Activated CD8-positive, alpha-beta memory T cell treated with anti-CD3 and anti-CD28 coated beads for 24 hours (primary cell): Measurements from ENCODE around the gene EPB41L2.

Experiments used
- DNase-seq: peaks from one replicate; pipeline ENCODE4 v3.0.0-alpha.2; 2020

The EPB41L2 gene

DNA sequence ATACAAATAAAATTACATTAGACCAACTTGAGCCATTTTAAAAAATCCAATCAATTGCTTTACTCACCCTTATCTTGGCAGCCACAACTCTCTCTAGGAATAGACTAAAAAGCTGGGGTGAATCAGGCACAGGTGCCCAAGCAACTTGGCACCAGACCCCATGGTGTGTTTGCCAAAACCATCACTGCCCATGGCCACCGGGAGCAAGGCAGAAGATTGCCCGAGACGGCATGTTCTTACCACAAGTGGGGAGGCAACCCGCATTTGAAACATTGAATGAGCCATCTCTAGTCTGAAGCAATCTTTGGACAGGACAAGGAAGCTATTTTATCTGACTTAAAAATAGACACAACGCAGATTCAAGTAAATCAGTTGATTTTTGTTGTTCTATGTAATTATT lies 166.8 kb downstream of the EPB41L2 start:
- no peak for DNase-seq

DNA sequence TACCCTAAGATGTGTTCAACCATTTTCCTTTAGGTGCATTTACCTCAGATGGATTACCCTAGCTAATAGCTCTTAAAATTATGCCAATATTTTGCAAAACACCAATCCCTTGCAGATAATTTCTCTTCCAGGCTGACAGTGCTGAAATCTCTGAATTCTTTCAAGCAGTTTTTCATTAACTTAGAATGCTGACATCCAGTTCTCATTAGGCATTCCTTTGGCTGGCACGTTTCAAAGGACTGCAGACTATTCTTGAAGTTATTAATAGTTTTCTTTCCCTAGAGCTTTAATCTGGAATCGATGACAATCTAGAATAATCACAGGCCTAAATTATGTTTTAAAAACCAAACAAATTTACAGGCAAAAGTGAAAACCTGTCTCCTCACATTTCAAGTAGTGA lies 167.5 kb downstream of the EPB41L2 start:
- DNase-seq, result no peak

DNA sequence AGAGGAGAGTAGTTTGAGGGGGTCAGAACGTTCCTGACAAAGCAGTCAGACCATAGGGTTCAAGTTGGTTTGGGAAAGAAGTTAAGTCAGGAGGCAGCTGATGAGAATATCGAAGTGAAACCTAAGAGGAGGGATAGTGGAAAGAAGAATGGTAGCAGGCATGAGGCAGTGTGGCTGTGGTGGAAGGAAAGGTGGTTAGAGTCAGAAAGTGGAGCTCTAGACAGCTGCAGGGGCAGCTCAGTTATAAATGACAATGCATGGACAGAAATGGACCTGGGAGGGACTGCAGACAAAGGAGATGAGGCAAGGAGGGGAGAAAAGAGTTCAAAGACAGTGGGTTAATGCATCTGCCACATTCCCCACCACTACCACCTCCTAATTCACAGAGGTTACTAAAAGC lies 169.3 kb downstream of the EPB41L2 start:
- DNase-seq, result no peak

DNA sequence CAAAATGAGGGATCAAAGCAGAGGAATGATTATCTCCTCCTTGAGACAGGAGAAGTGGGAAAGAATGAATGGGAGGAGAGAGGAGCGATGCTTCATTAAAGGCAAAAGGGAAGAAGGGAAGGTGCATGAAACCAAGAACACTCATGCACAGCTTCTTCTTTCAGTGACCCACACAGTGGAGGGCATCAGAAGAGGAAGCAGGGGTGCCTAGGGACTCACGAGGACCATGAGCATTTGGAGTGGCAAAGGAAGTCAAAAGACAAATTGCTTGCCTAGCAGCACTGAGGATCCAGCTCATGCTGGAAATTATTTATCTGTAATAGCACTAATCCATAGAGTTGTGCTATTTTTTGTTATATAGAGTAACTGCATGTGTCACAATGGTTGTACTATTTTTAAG lies 169.8 kb downstream of the EPB41L2 start:
- no peak for DNase-seq

DNA sequence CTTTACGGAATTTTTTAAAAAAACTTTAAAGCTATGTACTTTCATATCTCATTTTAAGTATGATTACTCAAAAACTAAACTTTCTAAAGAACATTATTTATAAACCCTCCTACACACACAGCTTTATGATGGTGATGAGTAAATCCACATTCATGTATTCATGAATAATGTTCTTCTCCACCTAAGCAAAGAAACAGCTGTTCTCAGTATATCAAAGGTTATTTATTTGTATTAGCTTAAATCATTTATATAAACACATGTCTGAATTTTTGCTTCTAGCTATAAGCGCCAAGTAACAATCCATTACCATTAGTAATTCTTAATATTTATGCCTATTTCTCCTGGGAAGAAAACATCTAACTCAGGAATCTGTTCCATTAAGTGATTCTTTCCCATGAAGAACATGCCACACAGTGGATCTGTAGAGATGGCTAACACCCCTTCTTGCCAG lies 172.5 kb downstream of the EPB41L2 start:
- no peak for DNase-seq

DNA sequence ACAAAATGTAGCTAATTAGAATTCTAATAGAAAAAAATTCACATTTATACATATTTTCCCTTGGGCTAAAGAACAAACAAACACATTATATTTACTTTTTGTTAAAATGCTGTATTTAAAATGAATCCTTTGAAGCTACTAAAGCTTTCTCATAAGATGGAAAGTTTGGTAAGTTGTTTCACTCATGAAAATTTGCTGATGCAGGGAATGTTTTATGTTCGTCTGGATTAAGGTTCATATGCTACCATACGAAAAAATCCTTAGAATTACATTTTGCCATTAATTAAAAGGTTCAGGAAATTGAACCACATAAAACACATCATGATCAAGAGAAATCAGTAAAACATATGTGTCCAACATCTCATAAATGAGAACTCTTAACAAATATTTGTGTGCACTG lies 173.6 kb downstream of the EPB41L2 start:
- no peak for DNase-seq

DNA sequence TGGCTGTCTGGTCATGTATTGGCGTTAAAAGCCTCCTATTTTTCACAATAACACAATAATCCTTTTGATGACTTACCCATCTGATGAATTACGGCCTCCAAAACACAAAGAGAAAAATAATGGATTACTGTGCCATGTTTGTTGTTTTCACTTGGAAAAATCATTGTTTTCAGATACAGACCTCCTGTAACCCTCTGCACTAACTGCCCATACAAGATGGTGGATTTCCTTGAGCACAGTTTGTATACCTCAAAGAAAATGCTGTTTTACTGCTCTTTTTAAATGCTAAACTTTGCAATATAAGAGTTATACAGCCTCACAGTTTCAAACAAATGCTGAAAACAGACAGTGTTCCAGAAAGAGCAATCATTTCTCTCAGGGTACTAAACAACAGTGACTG lies 174.8 kb downstream of the EPB41L2 start:
- DNase-seq, result no peak

DNA sequence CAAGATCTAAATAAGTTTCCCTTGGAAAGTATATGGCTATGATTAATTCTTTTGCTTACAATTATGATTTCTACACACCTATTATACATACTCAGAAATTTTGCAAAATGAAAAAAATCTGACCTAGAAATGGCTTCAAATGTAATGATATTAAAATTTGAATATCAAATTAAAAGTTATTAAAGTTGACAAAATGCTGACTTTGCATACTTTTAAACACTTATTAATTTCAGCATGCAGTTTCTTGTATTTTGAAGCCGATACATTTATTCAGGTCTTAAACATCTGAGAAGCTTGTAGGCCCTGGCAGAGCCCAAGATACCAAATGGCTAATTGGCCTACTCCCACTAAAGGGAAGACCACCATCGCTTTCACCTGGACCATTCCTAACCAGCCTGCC lies 176.1 kb downstream of the EPB41L2 start:
- no peak for DNase-seq

DNA sequence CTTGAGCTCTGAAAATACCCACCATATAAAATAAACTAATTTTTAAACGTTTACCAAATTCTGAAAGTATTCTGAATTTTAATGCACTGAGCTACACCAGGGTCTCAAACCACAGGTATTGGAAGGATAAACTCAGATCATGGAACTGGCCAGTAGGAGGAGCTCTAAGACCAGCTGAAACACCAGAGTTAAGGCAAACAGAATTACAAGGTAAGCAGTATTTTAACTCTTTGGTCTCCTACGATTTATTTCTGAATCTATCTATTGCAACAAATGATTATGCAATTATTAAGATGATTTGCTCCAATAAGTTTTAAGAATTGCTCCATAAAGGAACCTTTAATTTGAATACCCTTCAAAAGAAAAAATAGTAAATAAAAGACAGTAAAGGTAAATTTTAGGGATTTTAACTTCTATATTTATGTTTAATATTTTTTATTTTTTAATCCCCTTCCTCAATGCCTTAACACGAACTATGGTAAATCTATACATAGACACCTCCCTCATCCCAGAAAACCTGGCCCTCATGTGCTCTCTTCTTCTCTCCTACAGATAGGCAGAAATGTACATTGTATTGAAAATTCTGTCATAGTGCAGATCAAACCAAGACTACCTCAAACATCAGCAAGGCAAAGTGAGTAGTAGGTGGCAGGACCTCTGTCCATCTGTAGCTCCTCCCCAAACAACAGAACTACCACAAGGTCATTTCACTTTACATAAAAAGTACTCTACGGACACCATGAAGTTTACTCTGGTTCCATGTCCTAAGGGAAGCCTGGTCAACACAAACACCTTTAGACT lies 177.5 kb downstream of the EPB41L2 start:
- DNase-seq, result peak; percentile 76

DNA sequence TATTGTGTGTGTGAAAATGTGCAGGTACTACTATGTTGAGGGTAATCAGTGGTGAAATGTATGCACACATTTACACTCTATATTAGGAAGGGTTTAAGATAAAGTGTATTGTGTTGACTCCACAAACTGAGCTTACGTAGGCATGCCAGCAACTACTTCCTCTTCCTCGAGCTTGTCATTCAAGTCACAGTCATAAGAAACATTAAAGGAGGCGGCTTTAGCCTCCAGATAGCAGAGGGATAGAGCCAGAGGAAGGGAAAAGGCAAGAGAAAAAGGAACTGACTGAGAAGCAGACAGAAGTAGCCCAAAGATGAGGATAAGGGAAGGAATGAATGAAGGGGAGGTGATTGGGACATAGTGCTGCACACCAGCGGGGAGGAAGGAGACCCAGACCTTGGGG lies 180.7 kb downstream of the EPB41L2 start:
- no peak for DNase-seq

DNA sequence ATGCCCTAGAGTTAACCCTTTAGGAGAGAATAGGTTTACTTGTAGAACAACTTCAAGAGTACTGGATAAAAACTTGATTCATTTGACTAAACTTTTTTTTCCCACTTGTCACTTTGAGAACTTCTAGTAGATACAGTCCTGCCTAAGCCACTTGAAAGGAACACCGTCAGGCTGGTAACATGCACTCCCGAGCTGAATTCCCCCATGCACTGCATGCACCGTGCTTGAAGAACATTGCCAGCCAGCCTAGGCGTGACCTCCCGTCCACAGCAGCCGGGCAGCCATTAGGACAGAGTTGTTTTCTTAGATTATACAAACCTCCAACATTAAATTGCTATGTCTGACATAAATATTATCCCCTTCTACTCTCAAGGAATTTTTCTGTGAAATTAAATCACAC lies 183.2 kb downstream of the EPB41L2 start:
- no peak for DNase-seq

DNA sequence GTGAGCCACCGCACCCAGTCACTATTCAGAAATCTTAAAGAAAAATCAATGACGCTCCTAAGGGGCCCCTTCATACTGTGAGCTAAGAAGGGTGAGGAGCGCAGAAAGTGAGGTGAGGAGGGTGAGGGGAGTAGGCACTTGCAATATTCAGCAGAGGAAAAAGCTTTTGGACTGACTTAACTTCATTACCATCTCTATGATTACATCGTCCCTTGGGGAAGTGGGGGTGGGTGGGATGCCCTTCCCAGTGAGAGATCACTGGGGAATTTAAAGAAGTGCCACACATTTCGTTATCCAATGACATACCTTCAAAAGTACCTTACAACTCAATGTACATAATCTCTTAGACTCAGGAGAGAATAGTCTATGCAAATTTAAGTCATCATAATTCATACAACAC lies 189.3 kb downstream of the EPB41L2 start:
- DNase-seq, result no peak

DNA sequence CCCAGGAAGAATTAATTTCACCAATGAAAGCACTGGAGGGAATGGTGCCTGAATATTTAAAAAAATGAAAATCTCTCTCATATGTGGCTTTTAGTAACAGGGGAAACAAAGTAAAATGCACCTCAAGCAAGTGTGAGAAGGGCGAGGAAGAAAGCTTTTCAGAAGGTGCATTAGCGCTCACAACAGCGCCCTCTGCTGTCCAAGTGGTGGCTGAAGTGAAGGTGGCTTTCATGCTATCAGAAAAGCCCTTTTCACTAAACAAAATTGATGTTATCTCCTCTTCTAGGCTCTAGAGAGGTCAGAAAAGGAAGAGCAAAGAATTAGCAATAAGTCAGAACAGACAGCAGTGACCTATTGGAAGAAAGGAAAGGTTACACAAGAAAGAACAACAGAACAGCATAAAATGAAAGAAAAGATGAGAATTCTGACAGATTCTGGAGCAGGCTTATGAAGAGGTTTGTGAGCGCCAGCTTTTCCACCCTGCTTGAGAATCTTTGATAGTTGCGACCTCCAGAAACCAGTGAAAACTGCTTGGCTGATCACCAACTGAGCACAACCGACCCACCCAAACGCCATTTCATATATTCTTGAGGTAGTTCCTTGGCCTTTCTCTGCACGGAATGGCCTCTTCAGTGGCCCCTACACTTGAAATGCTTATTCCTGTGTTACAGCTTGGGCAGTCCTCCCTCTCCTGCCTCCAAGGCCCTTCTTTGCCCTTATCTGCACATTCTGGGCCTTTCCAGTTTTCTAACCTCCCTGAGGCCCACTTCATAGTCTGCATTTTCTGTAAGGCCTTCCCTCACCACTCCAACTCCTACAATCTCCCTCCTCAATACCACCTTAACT lies 190.6 kb downstream of the EPB41L2 start:
- DNase-seq, result peak; percentile 85

DNA sequence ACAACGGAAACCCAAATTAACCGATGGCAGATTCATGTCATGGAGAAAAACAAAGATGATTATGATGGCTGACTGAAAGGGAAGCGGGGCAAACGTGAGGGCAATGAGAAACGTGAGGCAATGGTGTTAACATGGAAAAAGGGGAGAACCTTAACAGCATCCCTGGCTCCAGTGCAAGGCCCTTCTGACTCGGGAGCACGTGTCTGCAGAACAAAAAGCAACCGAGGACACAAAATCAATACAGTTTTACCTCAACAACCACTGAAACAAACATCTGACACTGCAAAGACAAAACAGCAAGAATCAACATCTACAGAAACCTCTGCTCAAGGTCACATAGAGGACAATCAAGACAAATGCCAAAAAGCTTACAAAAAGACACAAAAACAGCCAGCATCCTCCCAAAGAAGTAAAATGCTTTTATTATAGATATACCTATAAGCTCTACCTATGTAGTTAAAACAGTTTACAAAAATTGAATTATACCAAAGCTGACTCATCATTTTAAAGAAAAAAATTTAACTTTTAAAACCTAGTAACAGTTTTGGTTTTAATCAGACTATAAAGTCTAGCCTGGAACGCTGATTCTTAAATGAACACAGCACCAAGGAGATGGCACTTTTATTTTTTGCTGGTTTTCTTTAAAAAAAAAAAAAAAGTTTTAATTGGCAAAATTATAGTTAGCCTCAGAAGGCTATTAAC lies 192.7 kb downstream of the EPB41L2 start:
- no peak for DNase-seq

DNA sequence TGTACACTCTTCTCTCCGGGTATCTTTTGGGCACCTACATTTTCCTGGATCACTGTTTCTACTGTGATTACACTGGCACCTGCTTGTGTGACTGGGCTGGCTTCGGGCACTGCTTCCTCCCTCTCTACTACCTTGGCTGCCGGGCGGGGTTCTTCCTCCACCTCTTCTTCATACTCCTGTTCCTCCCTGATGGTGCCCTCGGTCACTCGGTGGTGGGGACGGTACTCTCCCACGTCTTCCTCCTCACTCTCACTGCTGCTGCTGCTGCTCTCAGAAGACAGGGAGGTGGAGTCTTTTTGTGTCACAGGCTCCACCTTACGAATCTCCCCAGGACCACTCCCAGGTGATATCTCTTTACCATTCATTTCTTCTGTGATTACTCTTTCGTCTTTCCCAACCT lies 193.4 kb downstream of the EPB41L2 start:
- DNase-seq, result no peak

DNA sequence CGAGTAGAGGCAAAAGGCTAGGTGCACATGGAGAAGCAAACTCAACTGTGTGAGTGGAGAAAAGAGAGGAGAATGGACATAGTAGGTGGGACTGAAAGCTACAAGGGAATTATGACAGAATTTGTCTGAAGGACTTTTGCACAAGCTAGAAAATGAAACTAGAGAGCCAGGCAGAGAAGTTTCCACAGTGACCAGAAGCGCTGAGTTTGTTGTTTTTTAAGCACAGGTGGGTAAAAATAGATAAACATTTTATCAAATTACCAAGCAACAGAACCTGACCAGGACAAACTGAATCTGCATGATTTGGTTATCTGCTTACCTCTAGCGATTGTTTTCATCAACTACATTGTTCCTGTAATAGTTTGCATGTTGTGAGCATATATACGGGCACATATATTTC lies 197.3 kb downstream of the EPB41L2 start:
- no peak for DNase-seq

DNA sequence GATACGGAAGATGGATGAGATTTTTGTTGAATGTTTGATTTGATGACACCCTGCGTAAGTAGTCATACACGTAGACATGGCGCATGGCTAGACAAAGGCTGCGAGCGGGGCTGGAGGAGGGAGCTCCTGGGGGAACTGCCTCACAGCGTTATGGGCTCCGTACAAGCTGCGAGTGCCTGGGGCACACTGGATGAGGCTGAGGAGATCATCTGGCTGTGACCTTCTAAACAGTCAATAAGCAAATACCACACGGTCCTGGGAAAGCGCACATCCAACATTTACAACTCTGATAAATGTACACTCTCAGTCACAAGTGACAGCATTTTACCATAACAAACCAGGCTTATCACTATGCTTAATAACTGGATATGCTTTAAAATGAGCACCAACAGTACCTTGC lies 198.7 kb downstream of the EPB41L2 start:
- no peak for DNase-seq

DNA sequence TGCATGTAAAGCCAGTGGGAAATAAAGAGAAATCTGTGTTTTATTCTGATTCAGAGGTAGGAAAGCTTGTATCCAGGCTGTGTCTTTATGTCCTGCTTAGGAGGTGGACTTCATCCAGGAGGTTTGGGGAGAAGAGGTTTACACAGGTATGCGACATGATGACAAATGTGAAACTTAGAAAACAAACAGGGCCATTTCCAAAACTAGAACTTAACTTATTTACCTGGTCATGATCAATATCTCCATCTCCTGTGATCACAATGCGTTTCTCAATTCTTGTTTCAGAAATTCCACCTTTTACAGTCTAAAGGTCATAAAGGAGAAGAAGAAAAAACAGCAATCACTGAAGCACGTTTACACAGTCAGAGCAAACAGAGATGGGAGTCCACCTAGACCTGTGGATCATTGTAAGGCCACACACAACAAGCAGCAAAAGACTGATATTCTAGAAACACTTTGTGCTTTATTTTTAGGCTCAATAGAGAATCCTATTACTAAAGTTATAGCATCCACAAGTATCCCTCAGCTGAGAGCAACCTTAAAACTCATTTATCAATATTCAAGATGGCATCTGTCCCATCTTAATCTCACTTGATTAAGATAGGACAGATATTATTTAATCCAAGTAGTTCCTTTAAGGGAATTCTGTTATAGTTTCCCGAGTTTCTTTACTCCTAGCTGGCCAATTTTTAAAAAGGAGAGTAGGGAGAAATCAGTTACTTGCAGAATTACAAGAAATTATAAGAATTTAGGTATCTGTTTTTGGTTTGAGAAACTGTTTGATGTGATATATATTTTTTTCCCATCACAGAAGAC lies 199.4 kb downstream of the EPB41L2 start:
- DNase-seq, result no peak

DNA sequence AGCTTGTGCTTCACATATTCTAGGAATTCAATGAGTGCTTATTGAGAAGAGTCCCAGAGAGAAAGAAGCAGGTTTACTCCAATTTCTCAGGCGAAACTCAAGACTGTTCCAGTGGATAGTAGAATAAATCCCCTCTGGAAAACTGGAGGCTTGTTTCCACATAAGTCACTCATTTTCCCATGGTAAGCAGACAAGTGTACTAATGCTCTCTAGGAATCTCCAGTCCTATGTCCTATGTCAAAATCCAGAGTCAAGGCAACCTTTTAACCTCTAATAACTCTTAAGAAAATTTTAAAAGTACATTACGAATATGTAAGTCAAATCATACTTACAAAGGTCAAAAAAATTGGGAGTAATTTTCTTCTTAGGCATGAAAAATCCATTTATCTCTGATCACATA lies 200.7 kb downstream of the EPB41L2 start:
- DNase-seq, result no peak

DNA sequence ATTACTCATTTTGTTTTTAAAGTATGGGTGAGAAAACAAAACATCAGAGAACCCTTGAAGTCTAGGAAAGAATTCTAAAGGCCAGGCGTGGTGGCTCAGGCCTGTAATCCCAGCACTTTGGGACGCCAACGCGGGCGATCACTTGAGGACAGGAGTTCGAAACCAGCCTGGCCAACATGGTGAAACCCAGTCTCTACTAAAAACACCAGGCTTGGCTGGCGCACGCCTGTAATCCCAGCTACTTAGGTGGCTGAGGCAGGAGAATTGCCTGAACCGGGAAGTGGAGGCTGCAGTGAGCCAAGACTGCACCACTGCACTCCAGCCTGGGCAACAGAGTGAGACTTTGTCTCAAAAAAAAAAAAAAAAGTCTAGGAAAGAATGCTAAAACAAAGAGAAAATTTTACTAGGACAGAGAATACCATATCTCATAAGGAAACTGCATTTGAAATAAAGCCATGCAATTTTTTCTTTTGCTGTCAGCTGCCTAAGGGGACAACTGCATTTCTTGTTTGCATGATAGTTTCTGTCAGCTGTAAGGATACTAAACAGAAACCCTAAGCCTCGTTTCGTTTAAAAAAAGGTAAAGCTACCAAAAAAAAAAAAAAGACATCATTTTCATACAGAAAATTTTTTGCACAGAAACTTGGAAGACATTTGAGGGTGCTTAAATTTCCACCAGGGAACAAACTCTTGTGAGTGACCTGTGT lies 203.7 kb downstream of the EPB41L2 start:
- DNase-seq, result no peak

DNA sequence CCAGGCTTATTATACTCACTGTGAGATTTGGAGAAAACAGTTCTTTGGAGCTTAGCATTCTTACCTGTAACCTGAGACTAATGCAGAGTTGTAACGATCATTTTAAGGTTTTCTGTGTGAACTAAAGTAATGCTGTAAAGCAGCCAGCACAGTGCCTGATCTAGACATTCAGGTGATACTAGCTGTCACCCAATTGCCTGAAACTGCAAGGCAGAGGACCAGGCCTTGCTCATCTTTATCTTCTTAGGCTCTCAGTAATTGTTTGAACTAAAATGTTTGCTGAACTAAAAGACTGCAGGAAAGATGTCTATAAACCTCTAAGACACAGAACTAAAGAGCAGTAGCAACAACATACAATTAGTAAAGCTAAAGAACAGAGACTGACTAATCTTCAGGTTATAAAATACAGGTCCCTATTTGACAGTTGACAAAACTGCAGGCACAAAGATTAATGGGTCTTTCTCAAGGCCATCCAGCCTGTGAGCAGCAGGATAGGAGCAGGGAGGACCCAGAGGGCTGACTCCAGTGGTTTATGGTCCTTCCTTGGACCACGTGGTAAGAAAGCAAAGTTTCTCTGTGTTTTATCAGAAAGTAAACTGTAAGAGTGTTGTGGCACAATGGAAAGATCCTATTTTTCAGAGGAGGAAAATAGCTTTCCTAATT lies 204.4 kb downstream of the EPB41L2 start:
- DNase-seq, result no peak

DNA sequence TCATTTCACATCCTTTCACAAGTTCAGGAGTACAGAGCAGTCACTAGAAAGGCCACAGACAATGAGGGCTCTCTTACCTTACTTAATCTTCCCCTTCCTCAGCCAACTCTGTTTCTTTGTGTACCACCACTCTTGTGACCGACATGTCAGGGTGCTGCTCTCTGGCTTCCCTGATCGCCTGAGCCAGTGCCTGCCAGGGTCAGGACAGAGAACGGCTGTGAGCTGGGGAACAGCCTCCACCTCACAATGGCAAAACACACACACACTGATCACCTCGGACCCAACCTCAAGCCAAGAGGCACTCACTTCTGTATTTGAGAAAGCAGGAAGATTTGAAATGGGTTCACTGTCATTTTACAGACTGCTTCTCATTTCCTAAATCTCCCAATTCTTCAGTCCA lies 205.0 kb downstream of the EPB41L2 start:
- DNase-seq, result no peak
